ENCODE results near the gene NTN3.
"Not testable (repeated sequence)": the region's sequence is repeated elsewhere in the genome, so short reads cannot be mapped to it uniquely, and the experiment has no call there.

NTN3 gene

DNA sequence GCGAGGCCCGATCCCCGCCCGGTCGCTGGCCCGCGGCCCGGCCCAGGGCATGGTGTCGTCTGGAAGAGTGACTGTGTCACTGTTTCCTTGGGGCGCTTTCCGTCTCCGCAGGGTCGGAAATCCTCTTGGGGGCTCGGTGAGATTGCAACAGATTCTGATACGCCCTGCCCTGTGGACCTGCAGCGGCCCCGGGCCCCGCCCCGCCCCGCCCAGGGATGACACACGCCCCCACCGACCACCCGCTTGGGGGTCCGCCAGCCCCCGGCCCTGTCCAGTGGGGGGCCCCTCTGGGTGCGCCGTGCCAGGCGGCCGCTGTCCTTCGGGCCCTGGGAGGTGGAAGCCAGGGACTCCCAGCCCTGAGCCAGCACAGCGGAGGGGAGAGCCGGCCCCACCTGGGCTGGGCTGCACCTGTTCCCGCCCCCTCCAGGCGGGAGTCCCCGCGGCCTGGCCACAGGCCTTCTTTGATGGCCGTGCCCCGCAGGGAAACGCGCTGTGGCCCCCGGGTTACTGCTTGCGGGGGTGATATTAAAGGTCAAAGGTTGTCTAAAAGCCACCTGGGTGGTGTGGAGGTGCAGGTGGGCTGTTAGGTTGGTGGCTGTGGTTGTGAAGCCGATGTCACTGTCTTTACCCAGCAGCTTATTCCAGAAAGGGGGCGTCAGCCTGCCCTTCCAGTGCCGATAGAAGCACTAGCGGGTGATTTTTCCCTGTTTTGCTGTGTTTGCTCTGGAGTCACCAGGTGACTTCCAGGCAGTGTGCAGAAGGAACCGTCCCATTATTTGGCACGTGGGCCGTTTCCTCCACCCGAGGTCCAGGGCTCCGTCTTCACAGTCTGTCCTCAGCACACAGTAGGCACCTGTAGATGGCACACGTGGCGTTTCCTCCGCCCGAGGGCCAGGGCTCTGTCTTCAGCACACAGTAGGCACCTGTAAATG is 4.6 kb downstream of the NTN3 start:
- Mint-ChIP-seq H3K9me3 (no peaks in the 10 kb centered on the region), H3K4me3 (peak overlapping the region; percentile 65), H3K27me3 (ENCODE audit: low read depth) (peaks cover 12% of the 10 kb centered on the region), H3K4me1 (ENCODE audit: low read depth) (peaks cover 4% of the 10 kb centered on the region), H3K36me3 (ENCODE audit: low read depth) (no peaks in the 10 kb centered on the region), H3K27ac (no peak overlapping the region)
- peak; percentile 35 for DNase-seq (ENCODE audit: low spot score)

- peaks cover 4% of the 10 kb centered on the region for H3K4me1 Mint-ChIP-seq (ENCODE audit: low read depth)
- H3K27me3 Mint-ChIP-seq (ENCODE audit: low read depth): peaks cover 11% of the 10 kb centered on the region
- no peak overlapping the region for H3K27ac Mint-ChIP-seq
- H3K9me3 Mint-ChIP-seq: no peaks in the 10 kb centered on the region
- no peaks in the 10 kb centered on the region for H3K36me3 Mint-ChIP-seq (ENCODE audit: low read depth)
- DNase-seq (ENCODE audit: low spot score): no peak
- H3K4me3 Mint-ChIP-seq: peak overlapping the region; percentile 65
Observed at GRCh38 chr16:2476345-2476720, 5.2 kb downstream of the NTN3 start.

DNA sequence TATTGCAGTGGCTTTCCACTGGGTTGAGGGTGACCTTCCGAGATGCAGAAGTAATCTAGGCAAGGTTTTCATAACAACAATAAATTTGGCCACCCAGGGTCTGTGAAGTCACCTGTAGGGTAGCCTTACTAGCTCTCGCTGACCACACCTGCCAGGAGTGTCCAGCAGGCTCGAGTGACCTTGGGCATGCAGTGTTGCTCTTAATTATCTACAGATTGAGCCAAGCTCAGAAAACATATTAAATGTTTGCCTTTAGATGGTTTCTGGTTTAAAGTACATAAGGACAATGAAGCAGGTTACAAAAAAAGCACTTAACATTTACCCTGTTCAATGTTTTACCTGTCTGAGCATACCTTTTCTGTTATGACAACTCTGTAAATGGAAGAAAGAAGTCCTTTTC is 5.6 kb downstream of the NTN3 start:
- no peak for DNase-seq (ENCODE audit: low spot score)
- H3K36me3 Mint-ChIP-seq (ENCODE audit: low read depth): no peaks in the 10 kb centered on the region
- peak overlapping the region; percentile 65 for H3K4me3 Mint-ChIP-seq
- H3K27ac Mint-ChIP-seq: no peak overlapping the region
- H3K9me3 Mint-ChIP-seq: no peaks in the 10 kb centered on the region
- peaks cover 11% of the 10 kb centered on the region for H3K27me3 Mint-ChIP-seq (ENCODE audit: low read depth)
- peaks cover 4% of the 10 kb centered on the region for H3K4me1 Mint-ChIP-seq (ENCODE audit: low read depth)

DNA sequence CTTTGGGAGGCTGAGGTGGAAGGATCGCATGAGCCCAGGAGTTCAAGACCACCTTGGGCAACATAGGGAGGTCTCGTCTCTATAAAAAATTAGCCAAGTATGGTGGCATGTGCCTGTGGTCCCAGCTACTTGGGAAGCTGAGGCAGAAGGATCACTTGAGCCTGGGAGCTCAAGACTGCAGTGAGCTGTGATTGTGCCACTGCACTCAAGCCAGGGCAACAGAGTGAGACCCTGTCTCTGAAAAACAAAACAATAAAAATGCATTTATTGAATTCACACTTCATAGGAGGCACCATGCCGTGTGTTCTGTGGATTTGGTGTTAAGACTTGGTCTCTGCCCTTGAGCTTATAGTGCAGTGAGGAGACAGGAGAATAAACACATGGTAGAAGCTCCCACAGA is 6.2 kb downstream of the NTN3 start:
- no peaks in the 10 kb centered on the region for H3K36me3 Mint-ChIP-seq (ENCODE audit: low read depth)
- peaks cover 9% of the 10 kb centered on the region for H3K27me3 Mint-ChIP-seq (ENCODE audit: low read depth)
- H3K9me3 Mint-ChIP-seq: no peaks in the 10 kb centered on the region
- no peak for DNase-seq (ENCODE audit: low spot score)
- peaks cover 4% of the 10 kb centered on the region for H3K4me1 Mint-ChIP-seq (ENCODE audit: low read depth)
- no peak overlapping the region for H3K4me3 Mint-ChIP-seq
- no peak overlapping the region for H3K27ac Mint-ChIP-seq

DNA sequence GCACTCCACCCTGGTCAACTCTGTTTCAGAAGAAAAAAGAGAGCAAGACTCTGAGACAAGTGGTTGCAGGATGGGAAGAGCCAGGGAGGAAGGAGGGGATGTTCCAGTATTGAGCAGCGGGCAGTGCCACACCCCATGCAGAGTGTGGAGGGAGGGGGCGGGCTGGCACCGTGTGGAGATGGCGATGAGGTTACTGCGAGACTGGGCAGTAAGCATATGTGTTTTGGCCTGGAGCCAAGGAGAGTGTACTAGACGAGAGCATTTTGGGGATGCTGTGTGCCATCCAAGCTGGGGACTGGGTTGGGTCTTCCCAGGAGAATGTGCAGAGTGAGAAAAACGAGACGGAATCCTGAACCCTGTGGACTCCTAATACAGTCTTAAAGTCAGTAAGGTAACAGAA is 7.2 kb downstream of the NTN3 start:
- H3K4me1 Mint-ChIP-seq (ENCODE audit: low read depth): peaks cover 4% of the 10 kb centered on the region
- no peak overlapping the region for H3K27ac Mint-ChIP-seq
- no peak overlapping the region for H3K4me3 Mint-ChIP-seq
- no peak for DNase-seq (ENCODE audit: low spot score)
- H3K9me3 Mint-ChIP-seq: no peaks in the 10 kb centered on the region
- H3K36me3 Mint-ChIP-seq (ENCODE audit: low read depth): no peaks in the 10 kb centered on the region
- peaks cover 2% of the 10 kb centered on the region for H3K27me3 Mint-ChIP-seq (ENCODE audit: low read depth)

- H3K27me3 Mint-ChIP-seq (ENCODE audit: low read depth); H3K4me3 Mint-ChIP-seq; DNase-seq (ENCODE audit: low spot score); H3K36me3 Mint-ChIP-seq (ENCODE audit: low read depth); H3K27ac Mint-ChIP-seq; H3K4me1 Mint-ChIP-seq (ENCODE audit: low read depth); H3K9me3 Mint-ChIP-seq: not testable (repeated sequence)
Observed at GRCh38 chr16:2479996-2480395, 8.9 kb downstream of the NTN3 start.

GRCh38 chr16:2480948-2481347 is 9.9 kb downstream of the NTN3 start:
- H3K9me3 Mint-ChIP-seq: no peaks in the 10 kb centered on the region
- no peak for DNase-seq (ENCODE audit: low spot score)
- H3K27me3 Mint-ChIP-seq (ENCODE audit: low read depth): no peaks in the 10 kb centered on the region
- peaks cover 4% of the 10 kb centered on the region for H3K4me1 Mint-ChIP-seq (ENCODE audit: low read depth)
- no peak overlapping the region for H3K4me3 Mint-ChIP-seq
- no peaks in the 10 kb centered on the region for H3K36me3 Mint-ChIP-seq (ENCODE audit: low read depth)
- H3K27ac Mint-ChIP-seq: no peak overlapping the region

DNA sequence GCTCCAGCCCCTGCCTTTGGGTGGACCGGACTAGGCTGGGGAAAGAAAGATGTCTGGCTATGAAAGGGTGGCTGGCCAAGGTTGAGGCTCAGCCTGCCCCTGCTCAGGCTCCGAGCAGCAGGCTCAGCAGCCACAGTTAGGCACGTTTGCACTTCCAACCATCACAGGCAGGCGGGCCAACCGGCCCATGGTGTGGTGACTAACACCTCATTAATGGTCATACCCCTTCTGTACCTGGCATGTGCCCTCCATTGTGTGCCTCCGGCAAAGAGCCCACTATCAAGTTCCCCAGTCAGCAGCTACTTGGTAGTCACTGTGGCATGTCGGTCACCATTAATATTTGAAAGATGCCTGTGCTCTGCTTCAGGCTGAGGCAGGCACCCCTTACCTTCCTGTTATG is 10.6 kb downstream of the NTN3 start:
- no peak for DNase-seq (ENCODE audit: low spot score)
- Mint-ChIP-seq H3K4me3 (no peak overlapping the region), H3K36me3 (ENCODE audit: low read depth) (no peaks in the 10 kb centered on the region), H3K4me1 (ENCODE audit: low read depth) (peaks cover 2% of the 10 kb centered on the region), H3K27me3 (ENCODE audit: low read depth) (no peaks in the 10 kb centered on the region), H3K27ac (no peak overlapping the region), H3K9me3 (no peaks in the 10 kb centered on the region)

DNA sequence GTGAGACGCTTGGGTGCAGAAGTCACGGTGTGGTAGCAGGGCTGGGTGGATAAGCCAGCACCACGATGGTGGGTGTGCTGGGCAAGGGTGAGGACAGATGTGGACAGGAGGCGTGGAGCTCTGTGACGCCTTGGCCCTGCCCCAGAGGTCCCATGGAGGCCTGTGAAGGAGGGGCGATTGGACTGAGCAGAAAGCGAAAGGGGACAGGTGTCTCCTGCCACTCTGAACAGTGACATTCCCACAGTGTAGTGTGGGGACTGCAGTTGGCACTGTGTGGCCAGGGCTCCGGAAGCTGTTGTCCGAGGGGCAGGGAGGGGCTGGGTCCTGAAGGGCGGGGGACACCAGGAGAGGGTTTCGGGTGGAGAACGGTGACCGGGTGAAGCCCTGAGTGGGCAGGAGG is 11.2 kb downstream of the NTN3 start:
- Mint-ChIP-seq H3K27ac (no peak overlapping the region), H3K4me1 (ENCODE audit: low read depth) (peaks cover 6% of the 10 kb centered on the region), H3K4me3 (no peak overlapping the region), H3K27me3 (ENCODE audit: low read depth) (no peaks in the 10 kb centered on the region), H3K9me3 (no peaks in the 10 kb centered on the region), H3K36me3 (ENCODE audit: low read depth) (no peaks in the 10 kb centered on the region)
- no peak for DNase-seq (ENCODE audit: low spot score)

- Mint-ChIP-seq H3K27me3 (ENCODE audit: low read depth) (peaks cover 2% of the 10 kb centered on the region), H3K4me3 (no peak overlapping the region), H3K27ac (no peak overlapping the region), H3K36me3 (ENCODE audit: low read depth) (no peaks in the 10 kb centered on the region), H3K9me3 (no peaks in the 10 kb centered on the region), H3K4me1 (ENCODE audit: low read depth) (peaks cover 10% of the 10 kb centered on the region)
- no peak for DNase-seq (ENCODE audit: low spot score)
Observed at GRCh38 chr16:2482708-2483534, 11.8 kb downstream of the NTN3 start.

DNA sequence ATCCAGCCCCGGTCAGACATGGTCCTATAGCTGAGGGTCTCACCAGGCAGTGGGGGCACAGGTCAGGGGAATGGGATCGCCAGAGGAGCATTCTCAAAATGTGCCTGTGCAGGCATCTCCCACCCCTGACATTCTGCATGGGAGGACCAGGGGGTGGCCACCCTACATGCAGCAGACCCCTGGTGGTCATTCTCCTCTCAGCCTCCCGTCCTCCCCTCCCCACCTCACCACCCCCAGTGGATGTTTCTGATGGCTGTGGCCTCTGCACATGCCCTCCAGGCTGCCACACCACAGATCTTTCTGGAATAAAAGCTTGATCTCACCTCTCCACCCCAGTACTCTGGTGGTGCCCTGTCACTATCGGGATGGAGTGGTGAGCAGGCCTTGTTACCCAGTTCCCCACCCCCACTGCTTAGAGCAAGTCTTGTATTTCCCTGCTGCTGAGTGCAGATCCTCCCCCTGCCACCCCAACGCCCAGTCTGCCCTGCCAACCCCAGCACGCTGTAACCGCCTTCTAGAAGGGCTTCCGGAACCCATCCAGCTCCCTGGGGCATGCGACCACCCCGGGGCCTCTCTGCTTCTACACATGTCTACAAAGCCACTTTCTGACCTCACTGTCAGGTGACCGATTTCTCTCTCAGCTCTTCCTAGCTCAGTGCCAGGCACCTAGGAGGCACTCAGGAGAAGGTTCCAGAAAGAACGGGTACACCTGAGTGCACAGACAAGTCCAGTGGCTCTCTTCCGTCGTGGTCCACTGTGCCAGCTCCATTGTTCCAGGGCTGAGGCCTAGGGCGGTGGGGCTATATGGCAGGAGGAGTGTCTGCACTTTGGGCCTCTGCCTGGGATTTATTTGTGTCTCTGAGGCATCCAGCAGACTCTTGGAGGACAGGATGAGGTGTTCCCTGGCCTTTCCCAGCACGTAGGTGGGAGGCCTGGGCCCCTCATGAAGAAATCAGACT is 13.1 kb downstream of the NTN3 start:
- peaks cover 2% of the 10 kb centered on the region for H3K27me3 Mint-ChIP-seq (ENCODE audit: low read depth)
- H3K36me3 Mint-ChIP-seq (ENCODE audit: low read depth): no peaks in the 10 kb centered on the region
- H3K4me1 Mint-ChIP-seq (ENCODE audit: low read depth): peaks cover 10% of the 10 kb centered on the region
- H3K4me3 Mint-ChIP-seq: no peak overlapping the region
- H3K9me3 Mint-ChIP-seq: no peaks in the 10 kb centered on the region
- no peak overlapping the region for H3K27ac Mint-ChIP-seq
- no peak for DNase-seq (ENCODE audit: low spot score)

GRCh38 chr16:2484898-2485508 is 13.9 kb downstream of the NTN3 start:
- DNase-seq (ENCODE audit: low spot score): no peak
- Mint-ChIP-seq H3K27ac (no peak overlapping the region), H3K4me3 (no peak overlapping the region), H3K27me3 (ENCODE audit: low read depth) (peaks cover 2% of the 10 kb centered on the region), H3K4me1 (ENCODE audit: low read depth) (peaks cover 10% of the 10 kb centered on the region), H3K36me3 (ENCODE audit: low read depth) (no peaks in the 10 kb centered on the region), H3K9me3 (no peaks in the 10 kb centered on the region)

DNA sequence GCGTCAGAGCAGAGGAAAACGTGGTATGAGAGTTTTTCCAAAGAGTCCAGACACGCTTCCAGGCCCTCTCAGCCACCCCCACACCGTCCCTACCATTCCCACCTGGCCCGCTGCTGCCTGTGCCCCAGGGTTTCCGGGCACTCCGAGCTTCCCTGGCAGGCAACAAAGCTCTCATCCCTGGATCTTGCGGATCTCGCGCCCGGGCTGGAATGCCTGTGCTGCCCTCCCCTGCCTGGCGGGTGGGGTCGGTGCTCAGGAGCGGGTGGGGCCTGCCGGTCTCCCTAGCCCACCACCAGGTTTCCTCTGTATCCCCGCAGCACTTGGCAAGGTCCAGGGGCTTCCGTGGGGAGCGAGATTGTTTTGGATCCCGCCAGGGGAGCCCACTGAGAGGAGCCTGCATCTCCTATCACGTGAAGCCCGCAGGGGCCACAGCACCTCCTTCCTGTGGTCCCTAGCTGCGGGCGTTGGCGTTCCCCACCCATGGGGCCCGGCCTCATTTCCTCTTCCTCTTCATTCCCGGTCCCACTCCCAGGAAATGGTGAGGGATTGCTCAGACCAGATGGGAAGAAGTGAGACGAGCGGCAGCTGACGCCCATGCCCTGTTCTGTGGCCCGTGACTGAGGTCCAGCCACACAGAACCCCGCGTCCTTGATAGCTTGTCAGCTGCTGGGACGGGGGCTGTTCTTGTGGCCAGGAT is 14.9 kb downstream of the NTN3 start:
- Mint-ChIP-seq H3K27me3 (ENCODE audit: low read depth) (peaks cover 2% of the 10 kb centered on the region), H3K4me1 (ENCODE audit: low read depth) (peaks cover 10% of the 10 kb centered on the region), H3K36me3 (ENCODE audit: low read depth) (no peaks in the 10 kb centered on the region), H3K4me3 (no peak overlapping the region), H3K27ac (no peak overlapping the region), H3K9me3 (no peaks in the 10 kb centered on the region)
- no peak for DNase-seq (ENCODE audit: low spot score)
